K562 (cell line): Measurements from ENCODE around the gene QRICH1. TPM values are rescaled to one million over a fixed set of nuclear protein-coding genes. Genes with fewer than 3 reads are reported as not detected.

ENCODE experiments used
- ARID3B ChIP-seq: fragments of 250-450 bp; sonication (Bioruptor Pico); IDR thresholded peaks from 2 replicates; pipeline ENCODE4 v1.4.0; 2020; ENCODE audit warnings: borderline replicate concordance
- FOXK2 ChIP-seq, 2 experiments: fragments of 450-650 bp; IDR thresholded peaks in 1 of 2; conservative IDR thresholded peaks in 1 of 2; 2 replicates each; pipeline ENCODE4 v1.6.1; 2016; ENCODE audit warnings: low read depth in 2 of 2, mild to moderate bottlenecking in 1 of 2
- FOXM1 ChIP-seq, 2 experiments: fragments of 450-650 bp in 1 of 2; sonication (generic) in 1 of 2; formaldehyde crosslinking in 1 of 2; IDR thresholded peaks; 2 replicates each; pipeline versions ENCODE4 v1.6.1 to v1.9.0; 2017 to 2022; ENCODE audit warnings: low read depth in 2 of 2, mild to moderate bottlenecking in 2 of 2, missing genetic modification reagents in 1 of 2, moderate library complexity in 1 of 2
- FUS ChIP-seq: fragments of 200-400 bp; formaldehyde crosslinking; optimal IDR thresholded peaks from 2 replicates; pipeline ENCODE3; 2017; ENCODE audit warnings: low read depth, low read length
- GABPB2 ChIP-seq: fragments of 250-450 bp; sonication (Bioruptor Pico); conservative IDR thresholded peaks from 2 replicates; pipeline ENCODE4 v1.5.1; 2021; ENCODE audit warnings: mild to moderate bottlenecking
- JUNB ChIP-seq: fragments of 450-650 bp; formaldehyde crosslinking; conservative IDR thresholded peaks from 2 replicates; pipeline ENCODE4 v1.4.0; 2020; ENCODE audit warnings: mild to moderate bottlenecking
- MAZ ChIP-seq, 2 experiments: fragments of 450-650 bp in 1 of 2; sonication (generic) in 1 of 2; formaldehyde crosslinking; IDR thresholded peaks in 1 of 2; conservative IDR thresholded peaks in 1 of 2; 2 replicates each; pipeline versions ENCODE4 v1.4.0 to v1.5.0; 2020; ENCODE audit warnings: mild to moderate bottlenecking in 1 of 2, missing genetic modification reagents in 1 of 2
- MXI1 ChIP-seq: IDR thresholded peaks from 2 replicates; pipeline ENCODE4 v1.6.1; 2011; ENCODE audit warnings: low read depth, mild to moderate bottlenecking, improper control_type of control experiment, low read length
- PHB2 ChIP-seq: fragments of 450-650 bp; IDR thresholded peaks from 2 replicates; pipeline ENCODE4 v1.6.1; 2017; ENCODE audit warnings: low read depth
- PHF8 ChIP-seq: fragments of 200-600 bp; sonication (generic); IDR thresholded peaks from 2 replicates; pipeline ENCODE4 v1.6.1; 2012; ENCODE audit warnings: mixed run types, mild to moderate bottlenecking, inconsistent platforms, low read length, moderate library complexity, borderline replicate concordance
- PRDM10 ChIP-seq: fragments of 450-650 bp; IDR thresholded peaks from 2 replicates; pipeline ENCODE4 v1.6.1; 2018; ENCODE audit not compliant: partially characterized antibody
- SRSF9 ChIP-seq: fragments of 200-400 bp; formaldehyde crosslinking; IDR thresholded peaks from 2 replicates; pipeline ENCODE4 v1.6.1; 2017; ENCODE audit warnings: low read depth, low read length, borderline replicate concordance
- TAL1 ChIP-seq: fragments of 450-650 bp; IDR thresholded peaks from 2 replicates; pipeline ENCODE4 v1.6.1; 2016; ENCODE audit warnings: mild to moderate bottlenecking
- TEAD1 ChIP-seq, 2 experiments: fragments of 450-650 bp in 1 of 2; sonication (generic) in 1 of 2; formaldehyde crosslinking; IDR thresholded peaks; 2 replicates each; pipeline versions ENCODE4 v1.4.0 to v1.8.0; 2020 to 2022; ENCODE audit warnings: mild to moderate bottlenecking in 2 of 2, missing genetic modification reagents in 1 of 2
- USF1 ChIP-seq: sonication (generic); formaldehyde crosslinking; IDR thresholded peaks from 2 replicates; pipeline ENCODE4 v1.9.0; 2022; ENCODE audit warnings: mild to moderate bottlenecking, missing genetic modification reagents
- ZBTB49 ChIP-seq: sonication (generic); formaldehyde crosslinking; IDR thresholded peaks from 2 replicates; pipeline ENCODE4 v1.8.0; 2022; ENCODE audit warnings: missing genetic modification reagents, mild to moderate bottlenecking, borderline replicate concordance
- ZFPM2 ChIP-seq: fragments of 250-450 bp; sonication (Bioruptor Pico); IDR thresholded peaks from 2 replicates; pipeline ENCODE4 v1.5.1; 2022; ENCODE audit warnings: mild to moderate bottlenecking
- ZNF668 ChIP-seq: fragments of 250-450 bp; sonication (Bioruptor Pico); IDR thresholded peaks from 2 replicates; pipeline ENCODE4 v1.8.0; 2022; ENCODE audit warnings: mild to moderate bottlenecking, inconsistent platforms
- polyA plus RNA-seq, 8 experiments: library from polyadenylated mRNA; depleted of rRNA in 4 of 8; stranded (reverse) in 5 of 8; unstranded in 3 of 8; fragments of >200 nt; fragmentation: Nextera tagmentation in 2 of 8; fragmentation: Illumina TruSeq in 1 of 8; extraction: Ambion mirVana in 2 of 8; extraction: Trizol in 1 of 8; gene quantifications; 2 replicates each; pipeline versions ENCODE4 v1.2.1 to v1.2.3, GENCODE V29; 2011 to 2014; ENCODE audit warnings: inconsistent platforms in 1 of 8, missing spikeins in 1 of 8
- total RNA-seq, 7 experiments: library from RNA; depleted of rRNA in 6 of 7; stranded (reverse); fragments of >200 nt in 6 of 7; fragmentation: Illumina TruSeq in 2 of 7; extraction: Trizol in 2 of 7; gene quantifications; 2 replicates each; pipeline versions ENCODE4 v1.2.1 to v1.2.3, GENCODE V29; 2011 to 2021; ENCODE audit warnings: low replicate concordance in 1 of 7

QRICH1 gene
- total and polyA plus RNA-seq, 9 of the 15 experiments (the other 6 are each of a cell fraction or from before 2014, with no cell fraction given) = 20.1 to 99.2 (median 56.7) TPM

GRCh38 chr3:49132437-49133225 is 38.8 kb upstream of the QRICH1 start, which contains the start of gene LAMB2 (continued):
- TF ChIP-seq ZFPM2 (CRISPR knock-in tag) = no peak
- 0 out of 4 replicates have a peak, but pooled peaks of 1 of the 2 experiments have one; percentile 15 for TF ChIP-seq TEAD1 (CRISPR knock-in tag; IDR thresholded peaks at IDR 0.05)
- TF ChIP-seq FOXK2 (conservative IDR thresholded peaks at IDR 0.05 in 1 of 2, IDR thresholded peaks at IDR 0.05 in 1 of 2; ENCODE audit: low read depth in 2 of 2) = no peak
- TF ChIP-seq ARID3B (CRISPR knock-in tag) = no peak
- TF ChIP-seq ZNF668 (CRISPR knock-in tag) = no peak
- no peak for TF ChIP-seq FUS
- no peak for TF ChIP-seq TAL1
- TF ChIP-seq GABPB2 (CRISPR knock-in tag) = no peak
- no peak for TF ChIP-seq JUNB
- TF ChIP-seq PHB2 = no peak
- TF ChIP-seq PHF8 = peak; percentile 56; the same call in 1 of the 2 replicates
- TF ChIP-seq USF1 (CRISPR knock-in tag) = no peak
- TF ChIP-seq MAZ (CRISPR knock-in tag; conservative IDR thresholded peaks at IDR 0.05 in 1 of 2, IDR thresholded peaks at IDR 0.05 in 1 of 2) = peak in 1 of 2 experiments; percentile 47; a peak in 2 of 4 replicates
- TF ChIP-seq ZBTB49 (CRISPR knock-in tag) = no peak
- peak; percentile 7 for TF ChIP-seq PRDM10
- peak; percentile 16; the same call in 1 of the 2 replicates for TF ChIP-seq FOXM1 (IDR thresholded peaks at IDR 0.05; ENCODE audit: low read depth)
- TF ChIP-seq FOXM1 (CRISPR knock-in tag; IDR thresholded peaks at IDR 0.05; ENCODE audit: low read depth) = no peak
- TF ChIP-seq SRSF9 = no peak
- TF ChIP-seq MXI1 = no peak
